GM18508 (cell line): ENCODE data around the gene CSMD2.
"Not testable (repeated sequence)": the region's sequence is repeated elsewhere in the genome, so short reads cannot be mapped to it uniquely, and the experiment has no call there.

ENCODE experiments used
- ATAC-seq: cut with Tn5 transposase; IDR thresholded peaks from one replicate; pipeline ENCODE4 v1.9.1; 2021; ENCODE audit warnings: moderate number of reproducible peaks; ENCODE audit not compliant: insufficient read depth, unreplicated experiment

The CSMD2 gene

DNA sequence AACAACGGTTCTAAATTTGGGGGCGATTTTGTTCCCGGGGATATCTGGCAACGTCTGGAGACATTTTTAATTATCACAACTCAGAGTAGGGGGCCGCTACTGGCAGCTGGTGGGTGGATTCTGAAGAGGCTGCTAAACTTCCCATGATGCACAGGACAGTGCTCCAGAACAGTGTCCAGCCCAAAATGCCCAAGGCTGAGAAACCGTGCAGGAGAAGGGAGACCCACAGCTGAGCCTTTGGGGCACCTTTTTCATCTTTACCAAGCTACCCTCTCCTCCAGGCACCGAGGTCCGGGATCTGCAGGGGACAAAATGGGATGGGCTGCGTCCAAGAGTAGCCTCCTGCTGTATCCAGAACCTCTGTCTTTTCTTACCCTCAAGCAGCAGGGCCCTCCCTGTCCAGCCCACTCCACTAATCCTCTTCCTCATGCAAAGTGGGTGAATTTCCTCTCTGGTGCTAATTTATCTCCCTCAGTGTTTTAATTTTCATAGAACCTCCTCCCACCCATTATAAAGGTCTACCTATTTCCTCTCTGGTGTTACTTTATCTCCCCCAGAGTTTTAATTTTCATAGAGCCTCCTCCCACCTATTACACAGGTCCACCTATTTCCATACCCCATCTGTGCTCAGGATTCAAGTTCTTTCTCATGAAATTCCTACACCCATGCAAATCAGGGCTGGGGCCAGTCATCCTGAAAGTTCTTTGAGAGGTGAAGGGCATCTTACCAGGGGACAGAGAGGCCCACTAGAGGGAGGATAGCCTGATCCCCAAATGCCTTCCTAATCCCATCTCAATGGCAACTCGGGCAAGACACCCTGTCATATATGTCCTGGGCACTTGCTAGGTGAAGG lies 42.7 kb downstream of the CSMD2 start:
- no peak for ATAC-seq

GRCh38 chr1:34115233-34115632 lies 49.8 kb downstream of the CSMD2 start:
- no peak for ATAC-seq

- ATAC-seq = no peak
These were observed 51.1 kb downstream of the CSMD2 start for GRCh38 chr1:34113887-34114286.

GRCh38 chr1:34113362-34113761 lies 51.7 kb downstream of the CSMD2 start:
- no peak for ATAC-seq

DNA sequence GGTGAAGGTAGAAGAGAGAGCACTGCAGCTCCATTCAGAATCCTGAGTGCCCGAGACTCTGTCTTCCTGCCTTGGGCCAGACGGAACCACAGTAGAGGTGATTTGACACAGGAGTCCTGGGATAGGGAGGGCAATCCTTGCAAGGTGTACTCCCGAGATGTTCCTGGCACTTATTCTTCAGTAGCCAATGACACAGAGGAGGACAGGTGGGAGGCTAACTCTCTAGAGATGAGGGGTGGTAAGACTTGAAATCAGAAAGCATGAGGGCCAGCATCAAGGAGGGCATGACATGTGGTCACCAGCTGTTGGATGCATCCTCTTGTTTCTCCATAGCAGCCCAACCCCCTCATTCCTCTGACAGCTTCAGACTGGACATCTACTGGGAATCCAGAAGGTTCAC lies 56.3 kb downstream of the CSMD2 start:
- ATAC-seq = no peak

DNA sequence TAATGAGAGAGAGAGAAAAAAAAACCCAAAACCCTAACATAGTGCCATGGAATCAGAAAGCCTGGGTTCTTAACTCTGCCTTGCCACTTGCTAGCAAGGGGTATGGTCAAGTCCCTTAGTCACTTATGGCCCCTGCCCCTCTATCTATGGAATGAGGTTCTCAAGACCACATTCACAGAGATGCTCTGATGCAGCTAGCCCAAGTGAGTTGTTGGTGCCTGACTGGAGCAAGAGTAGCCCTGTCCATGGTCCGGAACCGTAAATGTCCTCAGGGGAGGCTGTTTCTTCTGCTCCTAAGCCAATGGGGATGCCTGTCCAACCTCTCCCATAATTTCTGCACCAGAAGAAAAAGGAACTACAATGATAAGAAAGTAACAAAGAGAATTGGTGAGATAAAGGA lies 56.8 kb downstream of the CSMD2 start:
- ATAC-seq = no peak

DNA sequence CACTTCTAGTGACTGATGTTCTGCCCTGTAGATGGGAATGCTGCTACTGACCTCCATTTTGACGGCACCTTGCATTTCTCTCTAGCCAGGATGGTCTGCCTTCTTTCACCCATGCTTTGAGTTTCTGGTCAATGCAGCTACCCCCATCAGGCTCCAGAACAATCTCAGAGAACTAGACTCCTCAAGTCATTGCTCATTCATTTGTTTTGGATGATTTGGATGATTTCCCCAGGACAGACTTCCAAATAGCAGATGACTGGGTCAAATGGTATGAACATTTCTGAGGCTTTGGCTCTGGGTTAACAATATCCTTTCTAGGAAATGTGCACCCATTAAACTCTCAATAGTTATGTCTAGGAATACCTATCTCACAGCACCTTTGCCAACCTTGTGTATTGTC lies 63.9 kb downstream of the CSMD2 start:
- no peak for ATAC-seq

DNA sequence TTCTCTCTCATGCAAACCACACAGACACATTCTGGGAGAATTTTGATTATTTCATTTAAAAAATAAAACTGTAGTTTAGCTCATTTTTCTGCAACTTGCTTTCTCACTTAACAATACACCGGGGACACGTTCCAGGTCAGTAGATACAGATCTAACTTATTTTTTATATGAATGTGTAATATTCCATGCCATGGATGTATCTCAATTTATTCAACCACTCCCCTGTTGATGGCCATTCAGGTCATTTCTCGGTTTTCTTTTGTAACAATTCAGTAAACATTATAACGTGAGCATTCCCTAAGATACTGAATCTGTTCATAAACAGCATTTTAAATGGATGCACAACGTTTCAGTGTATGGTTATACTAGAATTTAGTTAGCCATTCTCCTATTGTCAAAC lies 64.7 kb downstream of the CSMD2 start:
- no peak for ATAC-seq

- ATAC-seq = not testable (repeated sequence)
These were observed 72.6 kb downstream of the CSMD2 start for GRCh38 chr1:34092399-34092798.

- ATAC-seq = no peak
These were observed 75.3 kb downstream of the CSMD2 start for GRCh38 chr1:34089731-34090130.

DNA sequence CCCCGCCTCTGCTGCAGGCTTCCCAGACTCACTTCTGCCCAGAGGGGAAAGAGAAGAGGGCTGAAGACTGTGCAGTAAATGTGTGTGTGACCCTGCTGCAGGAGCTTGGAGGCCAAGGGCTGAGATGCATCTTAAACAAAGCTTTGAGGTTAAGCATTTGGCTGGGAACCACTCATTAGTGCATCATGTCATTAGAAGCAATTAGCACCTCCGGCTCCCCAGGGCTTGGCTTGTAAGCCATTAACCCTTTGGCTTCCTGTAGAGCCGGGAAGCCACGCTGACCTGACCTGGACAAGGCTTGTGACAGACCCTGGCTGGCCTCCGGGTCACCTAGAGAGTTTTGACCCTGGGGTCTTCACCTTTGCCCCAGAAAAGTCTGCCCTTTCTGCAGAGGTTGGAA lies 77.0 kb downstream of the CSMD2 start:
- no peak for ATAC-seq

DNA sequence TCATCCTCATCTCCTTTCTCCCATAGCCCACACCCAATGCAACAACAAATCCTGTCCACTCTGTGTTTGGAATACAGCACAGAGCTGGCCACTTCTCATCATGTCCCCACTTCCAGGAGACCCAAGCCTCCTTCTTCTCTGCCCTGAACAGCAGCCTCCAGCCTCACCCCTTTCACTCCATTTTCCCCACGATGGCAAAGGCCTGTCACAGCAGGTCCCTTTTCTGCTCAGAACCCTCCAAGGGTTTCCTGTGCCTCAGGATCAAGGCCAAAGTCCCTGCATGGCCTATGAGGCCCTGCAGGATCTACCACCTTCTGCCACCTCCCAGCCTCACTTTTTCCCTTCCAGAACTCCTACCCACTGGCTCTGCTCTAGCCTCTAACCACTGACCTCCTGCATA lies 78.5 kb downstream of the CSMD2 start:
- no peak for ATAC-seq

DNA sequence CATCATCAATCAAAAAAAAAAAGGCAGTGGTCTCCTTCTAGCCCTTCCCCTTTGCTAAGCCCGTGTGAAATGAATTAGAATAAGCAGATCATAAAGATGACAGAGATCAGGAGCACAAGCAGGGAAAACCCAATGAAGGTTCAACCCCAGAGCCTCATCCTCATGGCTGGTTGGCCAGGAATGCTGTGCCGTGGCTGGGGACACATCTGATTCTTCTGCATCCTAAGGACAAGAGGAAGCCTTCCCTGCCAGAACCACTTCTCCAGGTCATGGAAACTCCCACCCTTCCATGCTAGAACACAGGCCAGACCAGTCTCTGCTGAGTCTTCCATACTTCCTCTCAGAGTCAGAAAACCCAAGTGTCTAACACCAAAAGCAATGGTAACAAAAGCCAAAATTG lies 81.1 kb downstream of the CSMD2 start:
- no peak for ATAC-seq

- not testable (repeated sequence) for ATAC-seq
These were observed 82.9 kb downstream of the CSMD2 start for GRCh38 chr1:34082085-34082670.

DNA sequence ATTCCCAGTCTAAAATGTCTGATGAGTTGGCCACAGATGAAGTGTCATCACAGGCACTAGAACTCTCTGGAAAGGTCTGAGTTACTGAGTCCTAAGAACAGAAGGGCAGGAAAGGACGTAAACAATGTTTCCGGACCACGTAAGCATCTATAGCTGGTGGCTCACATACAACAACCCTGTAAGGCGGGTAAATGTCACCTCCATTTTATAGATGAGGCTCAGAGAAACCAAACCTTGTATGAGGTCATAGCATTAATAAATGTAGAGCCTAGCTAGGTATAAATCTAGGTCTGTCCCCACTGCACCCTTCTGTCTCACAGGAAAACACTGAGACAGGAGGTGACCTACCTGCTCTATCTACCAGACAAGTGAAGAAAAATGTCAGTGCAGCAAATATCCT lies 86.6 kb downstream of the CSMD2 start:
- no peak for ATAC-seq

GRCh38 chr1:34075576-34075975 lies 89.5 kb downstream of the CSMD2 start:
- ATAC-seq = no peak

DNA sequence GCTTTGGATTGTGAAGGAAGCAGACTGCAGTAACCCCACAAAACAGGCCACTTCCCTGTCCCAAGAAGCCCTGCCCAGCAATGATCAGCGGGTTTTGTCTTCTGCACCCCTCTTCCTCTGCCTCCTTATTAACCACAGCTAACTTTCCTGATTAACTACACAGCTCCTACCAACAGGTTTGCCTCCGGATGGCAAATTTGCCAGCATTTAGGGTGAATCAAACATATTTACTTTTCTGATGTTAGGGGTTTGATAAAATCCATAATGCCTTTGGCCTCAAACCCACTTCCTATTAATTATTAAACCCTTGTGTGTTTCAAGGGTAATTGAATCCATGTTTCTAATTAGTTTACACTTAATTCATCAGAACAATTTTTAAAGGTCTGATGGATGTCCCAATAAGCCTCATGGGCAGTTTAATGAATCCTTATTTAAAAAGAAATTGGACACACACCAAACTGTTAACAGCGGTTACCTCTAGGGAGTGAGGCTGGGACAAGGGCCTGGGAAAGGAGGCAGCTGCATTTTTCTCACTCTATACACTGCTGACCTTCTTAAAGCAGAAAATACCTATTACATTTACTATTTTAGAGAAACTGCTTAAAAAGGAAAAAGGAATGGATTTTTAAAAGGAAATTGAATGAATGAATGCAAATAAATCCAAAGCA lies 91.9 kb downstream of the CSMD2 start:
- no peak for ATAC-seq

GRCh38 chr1:34070201-34070836 lies 94.7 kb downstream of the CSMD2 start:
- no peak for ATAC-seq

DNA sequence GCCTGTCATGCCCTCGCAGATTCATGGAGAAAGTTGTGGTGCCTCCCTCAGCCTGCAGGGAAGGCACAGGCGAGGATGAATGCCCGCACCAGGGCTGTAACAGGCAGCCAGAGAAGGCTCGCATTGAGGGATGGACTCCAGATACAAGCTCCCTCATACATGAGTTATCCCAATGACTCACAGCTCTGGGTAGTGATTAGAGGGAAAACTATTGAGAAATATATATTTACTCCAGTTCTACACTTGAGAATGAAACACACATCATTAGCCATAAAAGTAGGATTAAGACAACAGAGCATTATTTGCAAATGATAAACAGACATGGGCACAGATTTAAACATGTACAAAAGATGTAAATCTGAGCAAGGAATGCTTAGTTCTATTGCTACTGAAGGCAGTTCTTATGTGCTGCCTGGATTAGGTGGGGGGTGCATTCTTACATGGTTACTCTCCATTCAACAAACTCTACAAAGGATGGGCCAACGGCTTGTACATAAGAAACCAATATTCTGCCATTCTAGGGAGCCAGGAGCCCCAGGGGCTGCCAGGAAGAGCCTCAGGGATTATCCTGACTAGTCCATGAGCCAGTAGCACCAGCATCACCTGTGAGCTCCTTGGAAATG lies 97.9 kb downstream of the CSMD2 start:
- no peak for ATAC-seq

GRCh38 chr1:34066166-34066565 lies 98.9 kb downstream of the CSMD2 start:
- no peak for ATAC-seq

- no peak for ATAC-seq
These were observed 99.5 kb downstream of the CSMD2 start for GRCh38 chr1:34065498-34065897.
